ENCODE data around the gene SPTB. TPM values are rescaled to one million over a fixed set of nuclear protein-coding genes. Genes with fewer than 3 reads are reported as not detected.

The SPTB gene
- total RNA-seq, 1 donor from 2014 or later = 70.8 TPM

DNA sequence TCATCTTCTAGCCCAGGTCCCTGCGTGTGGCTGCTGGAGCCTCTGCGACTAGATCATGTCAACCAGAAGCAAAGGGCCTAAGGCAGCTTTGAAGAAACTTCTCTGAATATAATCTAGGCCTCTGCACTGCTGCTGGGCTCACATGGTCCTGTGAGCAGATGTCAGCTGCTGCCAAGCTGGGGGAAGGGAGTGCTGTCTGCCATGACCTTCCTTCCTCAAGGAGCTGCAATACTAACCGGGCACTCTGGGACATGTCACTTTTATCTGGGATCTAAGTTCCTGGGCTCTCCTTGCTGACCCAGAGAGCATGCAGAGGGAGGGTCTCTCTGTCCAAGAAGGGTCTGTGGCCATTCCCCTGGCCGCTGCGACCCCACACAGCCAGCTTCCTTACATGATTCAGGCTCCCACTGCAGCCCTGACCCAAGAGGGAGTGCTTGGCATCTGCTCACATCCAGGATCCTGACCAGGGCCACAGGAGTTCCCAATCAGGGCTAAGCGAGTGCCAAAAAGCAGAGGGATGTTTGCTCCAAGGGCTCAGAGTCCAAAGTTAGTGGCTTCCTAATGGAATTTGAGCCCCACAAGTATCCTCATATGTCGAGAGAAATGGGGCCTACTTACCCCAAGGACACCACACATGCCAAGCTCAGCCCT, 101.5 kb downstream of the SPTB start:
- intact Hi-C loops (cut with DNase I) = no loop called here
- peak; percentile 84 for ATAC-seq (ENCODE audit: poor library complexity)

DNA sequence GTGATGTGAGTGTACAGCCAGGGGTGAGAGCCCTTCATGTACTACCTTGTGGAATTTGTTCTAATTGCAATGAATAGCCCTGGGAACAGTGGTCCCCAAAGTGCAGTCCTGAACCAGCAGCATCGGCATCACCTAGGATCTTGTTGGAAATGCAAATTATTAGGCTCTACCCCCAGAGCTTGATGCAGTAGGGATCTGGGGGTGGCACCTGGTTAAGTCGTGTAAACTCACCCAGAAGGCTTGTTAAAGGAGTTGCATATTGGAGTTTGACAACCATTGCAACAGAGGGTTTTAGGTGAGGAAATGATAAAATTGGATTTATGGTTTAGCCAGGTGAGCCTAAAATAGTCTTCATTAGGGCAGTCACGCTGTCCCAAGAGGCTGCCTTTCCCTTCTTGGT, 102.2 kb downstream of the SPTB start:
- DNase-seq (no peak), ATAC-seq (ENCODE audit: poor library complexity) (no peak)
- intact Hi-C loops (cut with DNase I) = no loop called here

More for the DNA sequence above, 101.5 kb downstream of the SPTB start:
- DNase-seq = peak; percentile 64

DNA sequence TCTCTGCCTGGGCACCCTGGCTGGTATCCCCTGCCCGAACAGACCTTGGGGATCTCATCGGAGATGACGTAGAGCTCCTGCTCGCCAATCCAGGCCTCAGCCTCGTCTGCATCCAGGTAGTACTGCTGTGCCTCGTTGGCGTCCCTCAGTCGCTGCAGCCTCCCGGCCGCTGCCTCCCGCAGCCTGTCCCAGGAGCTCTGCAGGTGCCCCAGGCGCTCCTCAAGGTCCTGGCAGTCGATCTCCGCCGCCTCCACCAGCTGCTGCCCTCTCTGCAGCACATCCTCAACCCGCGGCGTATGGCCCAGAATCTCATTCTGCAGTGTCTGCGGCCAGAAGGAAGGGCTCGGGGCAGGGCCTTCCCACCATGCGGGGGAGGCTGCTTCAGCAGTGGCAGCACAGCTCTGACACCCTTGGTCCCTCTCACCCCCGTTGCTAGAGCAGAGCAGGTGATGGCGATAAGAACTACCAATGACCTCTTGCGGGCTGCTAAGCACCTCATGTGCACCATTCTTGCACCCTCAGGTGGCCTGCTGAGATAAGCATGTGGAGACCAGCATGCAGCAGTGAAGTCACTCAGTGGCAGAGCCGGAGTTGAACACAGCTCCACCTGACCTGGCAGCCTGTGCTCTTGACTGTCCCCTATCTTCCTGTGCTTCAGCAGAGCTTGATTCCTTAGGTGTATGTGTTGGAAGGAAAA, 104.5 kb downstream of the SPTB start:
- no peak for ATAC-seq (ENCODE audit: poor library complexity)
- peak; percentile 36 for DNase-seq
- intact Hi-C loops (cut with DNase I) = no loop called here

DNA sequence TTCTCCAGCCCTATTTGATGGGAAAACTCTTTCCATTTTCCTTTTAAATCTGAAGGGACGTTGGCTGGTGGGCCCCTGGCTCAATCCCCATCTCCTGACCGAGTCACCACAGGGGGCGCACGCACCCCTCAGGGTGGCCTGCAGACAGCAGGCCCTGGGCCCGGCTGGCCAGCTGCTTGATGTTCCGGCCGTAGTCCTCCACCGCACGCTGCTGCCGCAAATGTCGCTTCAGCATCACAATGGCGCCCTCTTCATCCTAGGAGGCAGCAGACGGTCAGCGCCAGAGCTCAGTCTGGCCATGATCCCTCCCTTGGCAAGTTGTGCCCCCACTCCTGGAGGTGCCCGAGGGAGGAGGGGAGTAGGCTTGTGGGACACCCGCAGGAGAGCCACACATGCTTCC, 105.4 kb downstream of the SPTB start:
- peak; percentile 32 for DNase-seq
- intact Hi-C loops (cut with DNase I) = no loop called here
- no peak for ATAC-seq (ENCODE audit: poor library complexity)

DNA sequence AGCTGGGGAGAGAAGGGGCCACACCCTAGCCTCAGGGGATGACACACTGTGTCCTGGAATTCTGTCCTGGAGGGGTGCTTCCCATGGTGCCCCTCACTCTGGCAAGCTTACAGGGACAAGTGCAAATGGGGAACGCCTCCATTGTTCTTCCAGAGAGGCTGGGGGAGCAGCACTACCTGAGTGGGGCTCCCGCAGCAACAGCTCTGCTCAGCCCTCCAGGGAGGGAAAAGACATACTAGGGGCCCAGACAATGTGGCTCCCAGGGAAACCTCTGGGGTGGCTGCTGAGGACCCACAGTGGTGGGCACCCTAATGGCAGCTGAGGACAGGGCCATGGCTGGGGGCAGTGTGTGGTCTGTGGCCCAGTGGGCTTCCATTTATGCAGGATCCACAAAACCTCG, 106.1 kb downstream of the SPTB start:
- peak; percentile 13 for DNase-seq
- intact Hi-C loops (cut with DNase I) = no loop called here
- no peak for ATAC-seq (ENCODE audit: poor library complexity)

DNA sequence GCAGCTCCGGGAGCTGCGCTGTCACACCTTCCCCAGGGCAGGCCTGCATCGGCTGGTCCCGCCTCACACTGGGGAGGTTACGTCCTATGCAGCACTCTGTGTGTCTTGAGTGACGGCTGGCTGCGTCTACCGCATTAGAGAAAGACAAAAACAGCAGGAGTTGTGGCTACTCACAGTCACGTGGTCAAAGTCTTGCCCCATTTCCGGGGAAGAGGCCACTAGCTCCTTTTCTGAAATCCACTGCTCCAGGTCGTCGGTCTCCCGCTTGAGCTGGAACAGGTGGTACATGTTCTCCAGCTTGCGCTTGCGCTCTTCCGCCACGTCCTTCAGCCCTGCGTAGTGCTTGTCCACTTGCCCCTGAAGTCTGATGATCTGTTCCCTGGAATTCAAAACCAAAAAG, 106.7 kb downstream of the SPTB start:
- intact Hi-C loops (cut with DNase I) = no loop called here
- no peak for ATAC-seq (ENCODE audit: poor library complexity)
- peak; percentile 10 for DNase-seq

DNA sequence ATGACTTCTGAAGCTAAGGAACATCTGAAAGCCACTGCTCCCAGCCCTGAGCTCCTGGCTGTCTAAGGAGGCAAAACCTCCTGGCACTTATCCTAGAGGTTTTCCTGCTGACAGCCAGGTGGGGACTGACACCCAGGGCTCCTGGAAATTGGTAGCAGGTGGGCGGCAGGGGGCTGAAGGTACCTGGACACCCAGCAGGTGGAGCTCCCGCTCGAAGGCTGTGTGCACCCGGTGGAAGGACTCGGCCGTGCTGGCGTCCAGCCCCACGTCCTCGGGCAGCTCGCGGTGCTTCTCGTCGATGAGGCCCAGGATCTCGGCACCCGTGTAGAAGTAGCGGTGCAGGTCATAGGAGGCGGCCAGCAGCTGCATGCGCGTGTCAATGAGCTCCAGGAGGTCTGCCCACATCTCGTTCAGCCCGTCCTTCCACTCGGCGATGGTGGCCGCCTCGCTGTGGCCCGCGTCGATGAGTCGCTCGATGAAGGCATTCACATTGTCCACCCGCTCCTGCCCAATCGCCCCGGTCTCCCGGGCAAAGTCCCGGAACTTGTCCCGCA, 107.2 kb downstream of the SPTB start:
- intact Hi-C loops (cut with DNase I) = no loop called here
- ATAC-seq (ENCODE audit: poor library complexity) = no peak
- DNase-seq = no peak

DNA sequence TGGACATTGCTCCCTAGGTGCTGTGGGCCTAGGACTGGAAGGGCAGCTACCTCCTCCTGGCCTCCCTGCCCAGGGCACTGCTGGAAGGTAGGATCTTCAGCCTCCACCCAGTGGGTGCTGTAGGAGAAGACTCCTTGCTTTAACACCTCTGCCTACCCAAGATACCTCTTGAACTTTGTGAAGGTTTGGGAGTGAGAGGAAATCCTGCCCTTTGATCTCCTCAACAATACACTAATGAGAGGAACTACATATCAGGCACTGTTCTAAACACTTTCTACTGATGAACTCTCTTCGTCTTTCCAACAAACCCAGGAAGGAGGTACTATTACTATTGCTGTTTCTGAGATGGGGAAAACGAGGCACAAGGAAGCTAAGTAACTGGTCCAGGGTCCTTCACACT, 108.5 kb downstream of the SPTB start:
- intact Hi-C loops (cut with DNase I) = no loop called here
- no peak for DNase-seq
- ATAC-seq (ENCODE audit: poor library complexity) = no peak

DNA sequence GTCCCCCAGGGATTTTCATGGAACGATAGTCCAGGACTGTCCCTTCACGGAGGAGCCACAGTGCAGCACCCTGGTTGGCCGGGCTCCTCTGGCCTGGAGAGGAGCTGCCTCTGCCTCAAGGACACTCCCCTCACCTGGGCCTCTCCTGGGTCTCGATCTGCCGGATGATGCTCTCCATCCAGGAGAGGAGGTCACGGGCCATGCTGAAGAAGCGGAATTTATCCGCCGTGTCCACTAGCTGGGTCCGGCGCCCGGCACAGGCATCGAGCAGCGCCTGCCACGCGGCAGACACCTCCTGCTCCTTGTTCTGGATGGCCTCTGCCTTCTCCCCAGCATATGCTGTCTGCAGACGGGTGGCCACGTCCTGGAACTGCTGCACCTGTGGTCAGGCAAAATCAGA, 109.0 kb downstream of the SPTB start:
- intact Hi-C loops (cut with DNase I) = no loop called here
- no peak for DNase-seq
- ATAC-seq (ENCODE audit: poor library complexity) = no peak

DNA sequence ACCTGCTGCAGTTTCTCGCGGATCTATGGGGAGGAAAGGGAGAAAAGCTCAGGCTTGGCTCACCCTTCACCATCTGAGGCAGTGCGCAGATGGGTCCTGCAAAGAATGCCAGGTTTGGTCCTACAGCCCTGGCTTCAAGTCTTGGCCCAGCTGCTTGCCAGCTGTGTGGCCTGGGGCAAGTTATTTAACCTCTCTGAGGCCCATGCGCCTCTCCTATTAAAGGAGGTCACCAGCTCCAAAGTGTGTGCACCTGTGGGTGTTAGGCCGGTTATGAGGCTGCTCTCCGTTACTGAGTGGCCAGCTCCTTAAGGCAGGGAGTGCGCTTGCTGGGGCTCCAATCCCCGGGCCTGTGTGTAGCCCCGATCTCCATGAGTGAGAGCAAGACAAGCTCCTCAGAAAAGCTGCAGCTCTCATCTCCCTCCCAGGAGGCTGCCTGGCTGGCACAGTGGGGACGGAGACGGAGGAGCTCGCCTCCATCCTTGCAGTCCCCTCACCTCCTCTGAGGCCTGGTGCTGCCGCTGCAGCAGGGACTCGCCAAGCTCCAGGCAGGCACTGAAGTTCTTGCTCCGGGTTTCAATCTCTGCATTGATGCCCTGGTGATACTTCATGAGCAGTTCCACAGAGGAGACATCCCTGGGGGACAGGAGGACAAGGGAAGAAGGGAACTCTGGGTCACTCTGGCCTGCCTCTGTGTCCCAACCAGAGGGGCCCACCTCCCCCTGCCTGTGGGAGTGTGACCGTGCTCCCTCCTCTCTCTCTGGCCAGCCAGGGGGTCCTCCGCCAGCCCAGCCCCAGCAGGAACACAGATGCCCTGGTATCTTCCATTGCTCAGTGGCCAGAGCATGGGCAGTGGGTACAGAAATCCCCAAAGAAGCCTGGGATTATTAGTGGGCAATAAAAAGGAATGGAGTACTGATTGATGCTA, 110.3 kb downstream of the SPTB start:
- intact Hi-C loops (cut with DNase I) = no loop called here
- ATAC-seq (ENCODE audit: poor library complexity) = no peak
- no peak for DNase-seq

DNA sequence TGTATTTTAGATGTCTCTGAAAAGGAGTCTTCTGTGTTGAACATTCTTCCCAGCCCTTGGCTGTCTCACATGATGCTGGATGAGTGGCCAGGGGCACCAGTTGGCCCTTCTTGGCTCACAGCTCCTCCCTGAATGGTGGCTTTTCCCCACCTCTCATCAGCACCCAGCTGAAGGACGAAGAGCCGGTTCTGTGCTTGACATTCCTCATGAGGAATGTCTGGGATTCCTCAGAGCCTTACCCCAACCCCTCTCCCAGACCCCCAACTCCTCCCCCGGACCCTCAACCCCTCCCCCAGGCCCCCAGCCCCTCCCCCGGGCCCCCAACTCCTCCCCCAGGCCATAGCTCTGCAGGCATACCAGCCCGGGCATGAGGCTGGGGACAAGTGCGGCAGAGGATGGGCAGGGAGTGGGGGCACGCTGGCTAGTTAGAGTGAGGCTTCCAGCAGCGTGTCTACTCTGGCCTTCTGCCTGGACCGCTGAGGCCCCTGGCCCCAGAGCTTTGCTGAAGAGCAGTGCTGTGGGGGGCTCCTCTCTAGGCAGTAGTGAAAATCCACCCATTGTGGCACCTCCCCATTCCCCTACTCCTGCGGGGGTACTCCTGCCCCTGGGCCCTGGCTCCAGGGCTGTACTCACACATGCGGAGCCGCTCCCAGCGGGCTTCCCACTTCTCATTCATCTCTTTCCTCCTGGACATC, 111.2 kb downstream of the SPTB start:
- DNase-seq = no peak
- intact Hi-C loops (cut with DNase I) = no loop called here

DNA sequence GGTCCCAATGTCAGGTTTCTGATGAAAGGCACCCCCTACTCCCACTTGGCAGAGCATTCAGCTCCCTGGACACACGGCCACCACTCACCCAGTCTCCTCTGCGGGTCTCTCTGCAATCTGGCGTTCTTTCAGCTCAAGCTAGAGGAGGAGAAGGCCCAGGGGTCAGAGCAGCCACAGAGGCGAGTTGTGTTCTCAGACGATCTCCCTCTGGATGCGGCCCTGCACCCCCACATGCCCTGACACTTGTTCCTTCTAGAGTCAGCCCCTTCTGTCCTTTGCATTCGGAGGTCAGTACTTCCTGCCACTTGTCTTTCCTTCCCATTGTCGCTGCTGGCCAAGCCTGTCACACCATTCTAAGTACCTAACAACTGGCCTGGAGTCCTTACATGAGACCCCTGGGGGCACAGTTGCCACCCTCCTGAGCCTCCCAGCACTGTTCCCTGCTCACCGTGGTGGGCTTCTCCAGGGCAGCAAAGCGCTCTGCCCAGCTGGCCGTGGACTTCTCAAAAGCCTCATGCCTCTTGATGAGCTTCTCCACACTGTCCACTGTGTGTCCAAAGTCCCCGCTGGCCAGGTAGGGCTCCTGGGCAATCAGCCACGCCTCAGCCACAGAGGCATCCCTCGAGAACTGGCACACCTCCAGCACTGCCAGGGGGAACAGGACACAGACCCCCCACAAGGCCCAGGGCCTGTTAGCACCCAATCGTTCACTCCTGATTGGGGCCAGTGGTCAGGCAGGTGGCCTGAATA, 112.3 kb downstream of the SPTB start:
- ATAC-seq (ENCODE audit: poor library complexity) = no peak
- intact Hi-C loops (cut with DNase I) = no loop called here
- no peak for DNase-seq

More for the DNA sequence above, 111.2 kb downstream of the SPTB start:
- no peak for ATAC-seq (ENCODE audit: poor library complexity)

DNA sequence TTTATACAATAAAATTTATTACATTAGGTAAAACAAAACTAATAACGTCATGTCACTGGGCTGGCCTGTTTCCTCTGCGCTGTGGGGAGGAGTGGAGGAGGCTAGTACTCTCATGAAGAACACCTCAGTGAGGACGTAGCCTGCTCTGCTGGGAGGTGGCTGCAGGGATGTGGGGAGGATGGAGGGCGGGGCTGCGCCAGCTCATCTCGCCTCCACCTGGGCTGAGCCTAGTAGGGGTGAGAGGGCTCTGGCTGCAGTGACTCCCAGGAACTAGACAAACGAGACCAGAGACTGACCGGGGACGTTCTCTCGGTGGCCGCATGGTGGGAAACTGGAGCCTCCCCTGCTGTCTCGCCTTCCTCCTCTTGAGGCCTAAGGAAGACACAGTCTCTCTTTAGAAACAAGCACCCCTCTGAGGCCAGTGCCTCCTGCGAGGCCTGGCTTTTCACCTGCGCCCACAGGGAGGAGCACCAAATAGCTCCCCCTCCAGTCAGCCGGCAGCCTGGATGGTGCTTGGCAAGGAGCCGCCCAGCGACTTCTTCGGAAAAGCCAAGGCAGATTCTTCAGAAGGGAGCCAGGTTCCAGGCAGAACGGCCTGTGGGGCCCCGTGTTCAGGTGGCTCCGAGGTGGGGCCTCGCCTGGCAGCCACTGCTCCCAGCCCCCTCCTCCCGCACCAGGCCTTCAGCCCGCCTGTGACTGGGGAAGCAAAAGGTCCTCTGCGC, 113.1 kb downstream of the SPTB start:
- intact Hi-C loops (cut with DNase I) = no loop called here
- no peak for ATAC-seq (ENCODE audit: poor library complexity)
- no peak for DNase-seq

DNA sequence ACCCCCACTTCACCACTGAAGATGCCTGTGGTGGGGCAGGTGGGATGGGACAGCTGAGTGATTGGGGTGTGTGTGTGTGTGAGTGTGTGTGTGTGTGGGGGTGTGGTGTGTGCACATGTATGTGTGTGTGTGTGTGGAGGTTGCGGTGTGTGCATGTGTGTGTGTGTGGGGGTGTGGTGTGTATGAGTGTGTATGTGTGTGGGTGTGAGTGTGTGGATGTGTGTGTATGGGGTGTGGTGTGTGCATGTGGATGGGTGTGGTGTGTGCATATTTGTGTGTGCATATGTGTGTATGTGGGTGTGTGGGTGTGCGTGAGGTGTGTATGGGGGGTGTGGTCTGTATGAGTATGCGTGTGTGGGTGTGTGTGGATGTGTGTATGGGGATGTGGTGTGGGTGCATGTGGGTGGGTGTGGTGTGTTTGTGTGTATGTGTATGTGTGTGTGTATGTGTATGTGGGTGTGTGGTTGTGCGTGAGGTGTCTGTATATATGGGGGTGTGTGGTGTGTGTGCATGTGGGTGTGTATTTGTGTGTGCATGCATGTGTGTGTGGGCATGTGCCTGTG, 113.9 kb downstream of the SPTB start:
- no peak for ATAC-seq (ENCODE audit: poor library complexity)
- intact Hi-C loops (cut with DNase I) = loop anchor here (2.0 kb wide), 1 partner anchor 93 kb away; no protein-coding TSS in a partner anchor
- DNase-seq = no peak

DNA sequence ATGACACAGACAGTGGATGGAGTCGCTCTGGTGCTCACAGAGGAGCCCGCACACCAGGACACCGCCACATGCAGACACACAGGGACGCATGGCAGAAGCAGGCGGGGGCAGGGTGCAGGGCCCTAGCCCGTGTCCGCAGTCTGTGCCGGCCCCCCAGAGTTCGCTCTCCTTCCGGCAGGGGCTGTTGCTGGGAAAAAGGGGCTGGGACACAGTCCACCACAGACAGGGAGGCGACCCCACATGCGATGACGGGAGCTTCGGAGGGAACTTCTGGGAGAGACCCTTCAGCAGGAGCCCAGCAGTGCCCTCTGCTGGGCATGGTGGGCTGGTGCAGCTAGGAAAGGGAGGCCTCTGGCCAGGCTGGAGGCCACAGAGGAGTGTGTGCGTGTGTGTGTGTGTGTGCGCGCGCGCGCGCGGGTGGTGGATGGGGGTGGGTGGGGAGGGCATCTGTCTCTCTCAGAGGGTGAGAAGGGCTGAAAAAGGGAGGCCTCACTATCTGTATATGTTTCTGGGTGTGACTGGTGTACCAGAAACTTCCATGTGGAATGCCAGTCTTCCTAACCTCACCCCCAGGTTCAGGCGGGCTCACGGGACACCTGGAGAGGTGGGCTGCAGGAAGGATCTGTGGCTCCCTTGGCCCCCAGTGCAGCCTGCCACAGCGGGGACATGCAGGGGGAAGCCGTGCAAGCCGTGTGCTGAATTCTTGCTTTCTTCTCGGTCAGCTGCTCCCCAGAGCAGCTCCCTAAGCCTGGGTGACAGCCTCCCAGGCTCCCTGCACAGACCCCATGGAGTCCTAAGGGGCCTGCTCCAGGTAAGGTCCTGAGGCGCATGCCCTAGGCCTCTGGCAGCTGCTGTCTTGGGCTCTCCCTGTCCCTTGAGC, 114.8 kb downstream of the SPTB start:
- peak; percentile 74 for ATAC-seq (ENCODE audit: poor library complexity)
- intact Hi-C loops (cut with DNase I) = loop anchor here (2.0 kb wide), 1 partner anchor 92 kb away; no protein-coding TSS in a partner anchor
- peak; percentile 84 for DNase-seq
